Posterior vena cava (tissue), 2 donors: ENCODE data around the gene NALCN. TPM values are rescaled to one million over a fixed set of nuclear protein-coding genes. Genes with fewer than 3 reads are reported as not detected.

Experiments
- DNase-seq: peaks from one replicate; pipeline ENCODE4 v3.0.0-alpha.2; 2020; ENCODE audit warnings: low spot score
- intact Hi-C, 2 donors: fragments of 100-400 bp; cut with DNase I; formaldehyde crosslinking; loops; one replicate each; pipeline versions ENCODE4 v1.14.1 to v1.14.2; 2022 to 2023
- total RNA-seq, 2 donors: library from RNA; stranded (reverse); fragmentation: NEBNext Ultra II Directional; extraction: Animal tissue kit (Norgen Biotek cat#: 25700); gene quantifications; one replicate each; pipeline ENCODE4 v1.2.1, GENCODE V29; 2021
- donor health status: DM: yes; HTN: yes; CAD: no.
- donor health status: DM: yes; HTN: yes; CAD: no.

NALCN gene
- total RNA-seq, 2 donors from 2014 or later: 17.0 to 18.9 TPM

GRCh38 chr13:101019126-101019525 lies 397.2 kb downstream of the NALCN start:
- intact Hi-C loops: no loop called here
- no peak for DNase-seq

GRCh38 chr13:101018720-101019119 lies 397.6 kb downstream of the NALCN start:
- intact Hi-C loops: no loop called here
- peak; percentile 43 for DNase-seq

- intact Hi-C loops: no loop called here
- DNase-seq: no peak
Observed at GRCh38 chr13:101017123-101017872, 399.0 kb downstream of the NALCN start.

DNA sequence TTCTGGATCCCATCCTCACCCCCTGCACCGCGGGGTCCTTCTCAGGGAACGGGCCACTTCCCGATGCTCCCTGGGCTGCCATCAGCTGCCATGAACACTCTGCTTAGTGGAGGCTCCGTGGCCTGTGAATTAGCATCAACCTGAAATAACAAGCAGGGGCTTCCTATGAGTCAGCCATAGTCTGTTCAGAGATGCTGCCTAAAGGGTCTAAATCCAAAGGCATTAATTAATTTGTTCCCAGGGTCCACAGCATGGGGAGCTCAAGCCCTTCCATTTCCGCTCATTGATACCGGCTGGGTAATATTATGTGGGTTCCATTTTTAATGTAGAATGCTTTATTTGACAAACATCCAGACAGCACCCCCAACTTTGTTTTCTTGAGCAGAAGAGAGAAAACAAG lies 399.8 kb downstream of the NALCN start:
- intact Hi-C loops: no loop called here
- DNase-seq: peak; percentile 30

GRCh38 chr13:101013245-101013644 lies 403.1 kb downstream of the NALCN start:
- intact Hi-C loops: no loop called here
- DNase-seq: peak; percentile 26

- DNase-seq: no peak
- intact Hi-C loops: no loop called here
Observed at GRCh38 chr13:101010100-101010499, 406.2 kb downstream of the NALCN start.

DNA sequence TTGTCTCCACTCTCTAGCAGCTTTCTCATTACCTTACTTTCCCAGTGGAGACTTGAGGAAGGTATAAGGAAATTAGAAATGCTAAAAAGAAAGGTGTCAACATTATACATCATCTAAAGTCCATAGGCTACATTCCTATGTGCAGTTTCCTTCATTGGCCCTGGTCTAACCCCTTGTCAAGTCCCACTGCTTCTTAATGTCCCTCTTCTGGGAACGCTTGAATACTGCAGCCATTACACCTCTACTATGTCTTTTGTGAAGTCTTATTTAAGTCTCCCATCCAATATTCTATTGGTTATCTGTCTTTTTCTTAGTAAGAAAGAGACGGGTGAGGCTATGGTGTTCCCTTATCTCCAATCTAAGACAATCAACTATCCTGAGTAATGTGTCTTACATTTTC lies 409.1 kb downstream of the NALCN start:
- intact Hi-C loops: no loop called here

More for the DNA sequence above, 409.1 kb downstream of the NALCN start:
- no peak for DNase-seq

Other genes with a start within 250 kb of the NALCN start
- 100 to 1,000 TPM in 1 of 2 donors, 10 to 100 TPM in 1; 75.1 to 118 TPM for gene ITGBL1, start 36.2 kb upstream of the NALCN start, total RNA-seq